Activated T-cell treated with anti-CD3 and anti-CD28 coated beads for 48 hours (primary cell): Measurements from ENCODE around the gene TCF12.

Source experiments
- DNase-seq: peaks from one replicate; pipeline ENCODE4 v3.0.0-alpha.2; 2020; ENCODE audit warnings: low read depth

The TCF12 gene

DNA sequence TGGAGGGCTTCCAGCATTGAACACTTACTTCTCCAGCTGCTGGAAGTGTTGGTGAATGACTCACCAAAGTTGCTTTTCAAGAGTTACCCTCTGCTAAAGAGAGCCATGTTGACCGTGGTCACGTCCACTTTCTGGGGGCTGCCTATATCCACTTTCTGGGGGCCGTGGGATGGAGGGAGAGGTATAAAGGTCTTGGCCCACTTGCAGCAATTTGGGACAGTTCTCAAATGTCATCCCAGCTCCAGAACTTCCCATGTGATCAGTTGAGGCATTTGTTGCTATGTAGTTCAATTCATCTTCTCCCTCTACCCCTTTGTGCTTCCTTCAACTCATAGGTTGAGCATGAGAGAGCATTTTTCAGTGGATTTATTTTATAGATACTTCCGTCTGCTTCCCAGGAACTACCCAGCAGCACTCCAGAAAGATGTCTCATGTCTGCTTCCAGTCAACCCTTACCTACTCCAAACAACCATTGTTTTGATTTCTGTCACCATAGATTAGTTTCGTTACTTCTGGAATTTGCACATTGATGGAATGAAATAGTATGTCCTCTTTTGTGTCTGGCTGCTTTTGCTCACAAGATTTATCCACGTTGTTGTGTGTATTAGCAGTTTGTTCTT, 130.6 kb downstream of the TCF12 start:
- DNase-seq = no peak

DNA sequence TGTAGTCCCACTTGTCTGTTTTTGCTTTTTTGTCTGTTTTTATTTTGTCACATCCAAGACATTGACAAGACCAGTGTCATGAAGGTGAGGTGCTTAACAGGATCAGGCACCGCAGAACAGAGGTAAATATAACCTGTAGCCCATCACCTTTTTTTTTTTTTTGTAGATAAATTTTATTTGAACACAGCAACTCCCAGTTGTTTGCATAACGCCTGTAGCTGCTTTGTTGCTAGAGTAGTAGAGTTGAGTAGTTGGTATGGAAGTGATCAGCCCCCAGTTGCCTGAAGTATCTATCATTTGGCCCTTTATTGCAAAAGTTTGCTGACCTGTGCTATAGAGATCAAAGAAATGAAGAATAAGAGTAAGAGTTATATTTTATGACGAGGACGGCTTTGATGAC, 135.0 kb downstream of the TCF12 start:
- no peak for DNase-seq

DNA sequence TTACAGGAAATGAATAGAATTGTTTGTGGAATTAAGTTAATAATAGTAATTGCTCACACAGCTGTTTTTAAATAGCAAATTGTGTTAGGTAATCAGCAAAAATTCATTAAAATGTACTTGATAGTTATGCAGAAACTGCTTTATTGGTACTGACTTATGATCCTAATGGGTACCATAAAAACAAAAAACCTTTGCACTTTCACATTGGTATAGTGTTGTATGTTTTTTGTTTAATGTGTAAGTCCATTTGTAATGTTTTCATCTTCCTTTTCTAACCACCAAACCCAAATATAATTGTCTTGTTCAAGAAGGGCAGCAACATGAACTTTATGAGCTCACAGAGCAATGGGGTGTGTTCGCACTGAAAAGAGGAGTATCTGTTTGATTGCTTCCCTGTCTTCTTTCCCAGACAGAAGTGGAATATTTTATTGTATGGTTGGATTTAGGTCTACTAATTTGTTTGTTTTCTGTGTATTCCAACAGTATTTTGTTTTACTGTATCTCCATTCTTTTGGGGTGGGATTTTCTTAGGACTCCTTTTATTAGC, 135.8 kb downstream of the TCF12 start:
- DNase-seq = no peak

DNA sequence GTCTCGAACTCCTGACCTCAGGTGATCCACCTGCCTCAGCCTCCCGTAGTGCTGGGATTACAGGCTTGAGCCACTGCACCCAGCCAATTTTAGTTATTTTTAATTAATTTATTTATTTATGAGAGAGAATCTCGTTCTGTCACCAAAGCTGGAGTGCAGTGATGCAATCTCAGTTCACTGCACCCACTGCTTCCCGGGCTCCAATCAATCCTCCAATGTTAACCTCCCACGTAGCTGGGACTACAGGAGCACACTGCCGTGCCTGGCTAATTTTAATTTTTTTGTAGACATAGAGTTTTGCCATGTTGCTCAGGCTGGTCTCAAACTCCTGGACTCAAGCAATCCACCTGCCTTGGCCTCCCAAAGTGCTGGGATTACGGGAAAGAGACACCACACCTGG, 137.9 kb downstream of the TCF12 start:
- no peak for DNase-seq

DNA sequence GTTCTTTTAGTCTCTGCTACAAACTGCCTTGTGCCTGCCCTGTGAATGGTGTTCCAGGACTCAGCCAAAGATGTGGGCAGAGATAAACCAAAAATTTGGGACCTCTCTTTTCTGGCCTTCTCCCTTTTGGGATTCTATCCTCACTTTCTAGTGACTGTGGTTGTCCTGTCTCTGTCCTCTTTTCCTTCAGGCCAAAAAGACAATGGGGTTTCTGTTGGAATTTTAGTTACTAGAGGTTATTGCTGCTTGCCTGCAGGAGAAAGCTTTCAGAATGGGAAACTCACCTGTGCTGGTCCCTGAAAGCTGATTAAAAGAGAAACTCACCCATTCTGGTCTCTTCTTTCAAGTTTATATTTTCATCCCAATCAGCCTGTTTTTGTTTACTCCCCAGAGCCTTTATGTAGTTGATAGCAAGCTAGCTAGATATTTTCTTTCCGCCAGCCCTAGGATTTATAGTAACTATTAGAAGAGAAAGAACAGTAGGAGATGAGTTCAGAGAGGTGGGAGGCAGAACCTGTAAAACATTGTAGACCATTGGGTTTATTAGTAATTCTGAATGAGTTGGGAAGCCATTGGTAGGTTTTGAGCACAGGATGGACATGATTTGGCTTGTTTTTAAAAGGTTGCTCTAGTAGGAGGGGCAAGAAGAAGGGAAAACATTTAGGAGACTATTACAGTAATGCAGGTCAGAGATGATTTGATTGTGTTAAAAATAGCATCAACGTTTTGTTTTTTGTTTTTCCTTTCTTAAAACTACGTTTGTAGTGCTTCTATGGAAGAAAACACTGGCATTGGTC, 138.9 kb downstream of the TCF12 start:
- DNase-seq = no peak

DNA sequence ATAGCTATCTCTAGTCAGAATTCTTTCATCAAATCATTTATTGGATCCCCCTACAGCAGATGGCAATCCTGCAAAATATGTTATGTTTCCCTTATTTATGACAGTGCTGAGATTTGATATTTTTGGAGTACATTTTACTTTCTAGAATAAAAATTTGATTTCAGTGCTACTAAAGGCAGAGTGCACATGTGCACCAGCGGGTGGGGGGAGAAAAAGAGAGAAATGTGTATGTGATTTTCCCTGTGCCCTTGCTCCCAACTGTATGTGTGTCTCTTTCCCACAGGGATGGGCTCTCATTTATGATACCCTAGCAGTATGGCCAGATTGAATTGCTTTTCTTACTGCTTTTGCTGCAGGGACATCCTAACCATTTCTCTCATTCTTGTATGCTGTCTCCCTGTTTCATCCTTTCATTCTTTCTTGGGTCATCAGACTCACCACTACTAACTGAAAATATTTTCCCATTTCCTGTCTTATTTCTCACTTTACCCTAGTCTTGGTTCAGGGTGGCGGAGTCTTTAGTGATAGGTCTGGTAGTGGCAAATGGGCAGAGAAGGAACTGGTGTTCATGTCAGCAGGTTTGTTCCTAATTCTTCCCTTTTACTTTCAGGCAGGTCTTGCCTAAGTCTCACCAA, 140.7 kb downstream of the TCF12 start:
- DNase-seq = no peak

DNA sequence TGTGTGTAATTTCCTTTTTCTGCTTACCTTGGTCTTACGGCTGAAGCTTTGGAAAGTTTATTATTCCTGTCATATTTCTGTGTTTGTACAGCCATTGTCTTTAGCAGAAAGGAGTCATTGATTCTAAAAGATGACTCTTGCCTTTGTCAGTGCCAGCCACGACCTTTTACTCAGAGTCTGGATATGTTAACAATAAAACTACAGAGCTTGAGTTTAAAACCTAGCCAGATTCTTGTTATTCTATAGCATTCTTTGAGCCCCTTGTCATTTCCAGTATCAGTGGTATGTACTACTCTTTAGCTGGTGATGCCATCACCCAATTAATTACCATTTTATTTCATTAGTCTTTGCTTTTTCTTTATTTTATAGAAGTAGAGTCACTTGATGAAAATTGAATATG, 142.4 kb downstream of the TCF12 start:
- no peak for DNase-seq

DNA sequence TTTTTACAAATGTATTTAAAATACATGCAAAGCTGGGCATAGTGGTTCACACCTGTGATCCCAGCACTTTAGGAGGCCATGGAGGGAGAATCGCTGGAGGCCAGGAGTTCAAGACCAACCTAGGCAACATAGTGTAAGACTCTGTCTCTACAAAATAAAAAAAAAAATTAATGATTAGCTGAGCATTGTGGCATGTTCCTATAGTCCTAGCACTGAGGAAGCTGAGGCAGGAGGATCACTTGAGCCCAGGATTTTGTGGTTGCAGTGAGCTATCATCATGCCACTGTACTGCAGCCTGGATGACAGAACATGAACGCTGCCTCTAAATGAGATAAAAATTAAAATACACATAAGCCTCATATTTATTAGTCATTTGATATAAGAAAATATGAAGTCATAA, 142.8 kb downstream of the TCF12 start:
- DNase-seq = no peak

DNA sequence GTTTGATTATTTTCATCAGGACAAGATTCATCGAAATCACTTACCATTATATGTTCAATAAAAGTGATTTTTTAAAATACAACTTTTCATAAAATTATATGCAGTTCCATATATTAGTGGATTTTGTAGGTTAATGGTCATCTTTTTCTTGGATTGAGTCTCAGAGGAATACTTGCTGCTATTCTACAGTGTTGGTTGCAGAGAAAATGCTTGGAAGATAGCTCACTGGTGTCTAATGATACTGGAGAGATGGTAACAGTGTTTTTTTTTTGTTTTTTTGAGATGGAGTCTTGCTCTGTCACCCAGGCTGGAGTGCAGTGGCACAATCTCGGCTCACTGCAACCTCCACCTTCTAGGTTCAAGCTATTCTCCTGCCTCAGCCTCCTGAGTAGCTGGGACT, 143.3 kb downstream of the TCF12 start:
- DNase-seq = no peak

DNA sequence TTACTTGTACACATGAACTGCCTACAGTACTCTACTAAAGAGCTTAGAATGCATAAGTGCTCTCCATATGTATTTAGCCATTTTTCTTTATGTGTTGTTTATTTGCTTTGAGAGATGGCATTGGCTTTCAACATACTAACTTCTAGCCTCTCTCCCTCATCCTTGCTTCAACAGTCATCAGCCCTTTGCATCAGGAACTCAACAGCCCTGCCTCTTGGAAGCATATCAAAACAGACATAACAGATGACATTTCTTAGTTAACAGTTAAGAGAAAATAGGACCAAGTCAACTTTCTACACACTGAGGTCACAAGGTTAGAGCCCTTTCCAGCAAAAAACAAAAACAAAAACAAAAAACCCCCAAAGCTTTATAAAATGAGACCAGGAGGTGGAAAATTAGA, 145.6 kb downstream of the TCF12 start:
- DNase-seq = no peak

DNA sequence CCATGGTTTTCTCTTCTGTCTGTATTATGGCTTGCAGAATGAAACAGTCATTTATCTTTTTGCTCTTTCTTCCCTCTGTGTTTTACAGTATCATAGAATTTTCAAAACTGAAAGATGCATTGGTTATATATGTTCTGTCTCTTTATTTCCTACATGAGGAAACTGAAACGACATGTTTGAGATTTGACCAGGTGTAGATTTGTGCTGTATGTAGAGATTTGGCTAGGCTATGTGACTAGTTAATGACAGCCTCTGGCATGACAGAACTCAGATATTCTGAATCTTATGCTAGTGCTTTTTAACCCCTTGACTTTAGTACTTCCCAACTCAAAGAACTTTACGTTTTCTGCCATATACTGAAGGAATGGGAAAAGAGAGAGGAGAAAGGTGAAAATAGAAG, 151.0 kb downstream of the TCF12 start:
- DNase-seq = no peak

DNA sequence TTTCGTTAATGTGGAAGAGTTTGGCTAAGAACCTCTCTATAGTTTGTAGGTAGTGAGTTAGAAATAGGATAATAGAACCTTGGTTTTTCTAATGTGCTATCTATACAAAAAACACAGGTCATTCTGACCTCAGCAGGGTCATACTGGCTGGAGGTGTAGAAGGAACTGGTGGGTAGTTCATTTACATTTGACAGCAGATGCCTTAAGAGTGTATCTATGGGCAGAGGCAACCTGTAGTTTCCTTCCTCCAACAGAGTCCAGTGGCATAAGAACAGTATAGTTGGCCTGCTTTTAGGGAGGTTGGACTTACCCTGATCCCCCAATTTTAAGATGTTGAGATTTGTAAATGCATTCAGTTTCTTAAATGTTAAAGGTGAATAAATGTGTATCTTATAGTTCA, 152.2 kb downstream of the TCF12 start:
- no peak for DNase-seq

DNA sequence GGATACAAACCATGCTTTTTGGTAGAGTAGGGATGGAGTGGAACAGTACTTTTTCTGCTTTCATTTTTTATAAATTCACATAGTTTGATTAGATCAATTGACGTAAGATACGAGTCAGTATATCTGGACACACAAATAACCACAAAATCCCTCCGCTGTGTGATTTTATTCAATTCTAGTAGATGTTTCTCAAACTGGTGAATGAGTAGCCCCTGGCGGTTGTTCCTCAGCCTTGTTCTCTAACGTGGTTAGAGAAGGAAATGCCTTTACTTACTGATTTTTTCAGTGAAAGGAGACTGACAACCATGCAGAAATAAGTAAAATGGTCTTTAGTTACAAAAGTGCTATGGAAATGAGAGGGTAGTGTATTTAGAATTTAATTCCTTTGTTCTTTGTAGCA, 161.0 kb downstream of the TCF12 start:
- DNase-seq = no peak

DNA sequence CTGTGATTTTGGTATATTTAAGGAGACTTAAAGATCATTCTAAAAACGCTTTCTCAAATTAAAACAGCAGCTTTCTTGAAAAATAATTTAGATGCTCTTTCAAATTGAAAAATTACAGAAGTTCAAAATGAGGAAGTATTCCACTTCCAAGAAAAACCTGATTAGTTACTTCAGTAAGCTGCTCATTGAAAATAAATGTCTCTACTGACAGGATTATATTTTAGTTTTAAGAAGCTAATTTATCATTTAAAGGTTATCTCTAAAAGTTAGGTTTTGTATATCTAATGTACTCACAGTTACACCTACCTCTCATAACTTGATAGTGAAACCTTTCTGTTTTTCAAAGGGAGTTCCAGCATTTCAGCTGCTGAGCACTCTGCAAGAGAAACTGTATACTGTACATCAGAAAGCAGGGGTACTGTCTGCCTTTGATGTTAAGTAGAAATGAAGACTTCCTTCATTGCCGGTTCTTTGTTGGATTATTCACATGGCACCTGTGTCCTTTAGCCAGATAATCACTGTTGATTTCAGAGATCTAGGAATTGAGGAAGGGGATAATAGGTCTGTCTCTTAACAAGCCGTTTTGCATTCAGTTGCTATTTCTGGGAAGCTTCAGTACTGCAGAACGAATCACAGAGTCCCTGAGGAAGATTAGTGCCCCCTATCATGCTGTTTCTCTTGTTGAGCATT, 161.6 kb downstream of the TCF12 start:
- DNase-seq = no peak

DNA sequence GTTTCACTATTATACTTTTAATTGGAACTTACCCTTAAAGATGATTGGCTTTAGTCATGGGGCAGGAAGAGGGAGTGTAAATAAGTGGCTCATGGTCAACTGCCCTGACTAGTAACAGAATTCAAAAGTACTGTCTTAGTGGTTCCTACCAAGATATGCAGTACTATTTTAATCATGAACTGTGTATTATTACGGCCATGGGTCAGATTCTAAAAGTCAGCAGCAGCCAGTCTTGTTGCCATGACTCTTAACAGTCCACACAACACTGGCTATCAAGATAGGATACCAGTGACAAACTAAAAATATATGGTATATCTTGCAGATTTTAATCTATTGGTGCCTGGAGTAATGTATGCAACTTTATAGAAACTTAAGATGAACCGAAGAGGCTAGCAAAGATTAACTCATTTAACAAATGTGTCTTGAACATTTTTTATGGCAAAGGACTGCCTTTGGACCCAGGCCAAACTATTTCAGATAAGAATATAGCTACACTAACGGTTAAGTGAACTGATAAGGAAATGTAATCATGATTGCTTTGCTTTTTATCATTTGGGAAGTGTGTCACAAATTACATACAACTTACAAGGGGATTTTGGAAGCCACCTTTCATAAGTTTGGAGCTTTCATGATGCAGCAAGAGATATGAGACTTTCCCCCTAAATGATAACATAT, 163.7 kb downstream of the TCF12 start:
- DNase-seq = no peak

DNA sequence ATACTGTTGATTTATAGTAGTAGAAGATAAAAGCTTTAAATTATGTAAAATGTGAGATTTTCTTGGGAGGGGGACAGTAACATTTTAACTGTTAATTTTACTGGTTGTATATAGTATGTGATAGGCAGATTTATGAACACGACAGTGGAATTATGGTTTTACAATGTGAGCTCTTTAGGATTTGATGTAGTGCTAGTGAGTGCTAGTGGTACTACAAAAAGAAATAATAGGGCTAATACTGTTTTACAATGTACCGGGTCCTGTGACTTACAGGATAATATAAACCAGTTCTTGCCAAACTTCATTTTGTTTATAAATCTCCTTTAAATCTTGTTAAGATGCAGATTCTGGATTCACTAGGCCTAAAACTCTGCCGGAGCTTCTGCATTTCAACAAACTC, 165.7 kb downstream of the TCF12 start:
- DNase-seq = no peak

DNA sequence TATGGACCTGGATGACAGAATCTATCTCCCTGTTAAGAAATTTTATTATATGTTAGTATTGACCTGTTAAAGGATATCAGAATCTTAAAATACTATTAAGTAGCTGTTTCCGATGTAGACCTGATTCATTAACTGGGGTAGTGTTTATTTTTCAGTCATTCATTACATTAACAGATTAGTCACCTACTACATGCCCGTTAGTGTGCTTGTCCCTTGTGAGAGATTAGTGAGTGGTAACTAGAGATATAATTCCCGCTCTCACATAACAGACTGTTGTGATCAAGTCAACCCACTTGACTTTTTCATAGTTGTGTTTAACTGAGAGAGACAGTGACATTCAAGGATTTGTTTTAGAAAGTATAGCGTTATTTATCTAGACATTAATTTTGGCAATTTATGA, 166.8 kb downstream of the TCF12 start:
- DNase-seq = no peak

DNA sequence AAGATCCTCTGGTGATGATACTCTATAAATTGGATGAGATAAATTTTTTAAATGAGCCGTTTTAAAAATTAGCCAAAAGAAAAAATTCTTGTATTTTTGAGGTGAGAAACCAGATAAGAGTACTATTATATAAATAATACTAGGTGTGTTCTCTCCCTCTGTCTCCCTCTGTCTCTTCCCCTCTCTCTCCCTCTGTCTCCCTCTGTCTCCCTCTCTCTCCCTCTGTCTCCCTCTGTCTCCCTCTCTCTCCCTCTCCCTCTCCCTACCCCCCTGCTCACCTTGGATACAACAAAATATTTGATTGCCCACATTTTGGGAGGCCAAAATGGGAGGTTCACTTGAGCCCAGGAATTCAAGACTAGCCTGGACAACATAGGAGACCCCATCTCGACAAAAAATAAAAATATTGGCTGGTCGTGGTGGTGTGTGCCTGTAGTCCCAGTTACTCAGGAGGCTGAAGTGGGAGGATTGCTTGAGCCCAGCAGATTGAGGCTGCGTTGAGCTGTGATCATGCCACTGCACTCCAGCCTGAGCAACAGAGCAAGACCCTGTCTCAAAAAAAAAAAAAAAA, 168.5 kb downstream of the TCF12 start:
- DNase-seq = no peak

DNA sequence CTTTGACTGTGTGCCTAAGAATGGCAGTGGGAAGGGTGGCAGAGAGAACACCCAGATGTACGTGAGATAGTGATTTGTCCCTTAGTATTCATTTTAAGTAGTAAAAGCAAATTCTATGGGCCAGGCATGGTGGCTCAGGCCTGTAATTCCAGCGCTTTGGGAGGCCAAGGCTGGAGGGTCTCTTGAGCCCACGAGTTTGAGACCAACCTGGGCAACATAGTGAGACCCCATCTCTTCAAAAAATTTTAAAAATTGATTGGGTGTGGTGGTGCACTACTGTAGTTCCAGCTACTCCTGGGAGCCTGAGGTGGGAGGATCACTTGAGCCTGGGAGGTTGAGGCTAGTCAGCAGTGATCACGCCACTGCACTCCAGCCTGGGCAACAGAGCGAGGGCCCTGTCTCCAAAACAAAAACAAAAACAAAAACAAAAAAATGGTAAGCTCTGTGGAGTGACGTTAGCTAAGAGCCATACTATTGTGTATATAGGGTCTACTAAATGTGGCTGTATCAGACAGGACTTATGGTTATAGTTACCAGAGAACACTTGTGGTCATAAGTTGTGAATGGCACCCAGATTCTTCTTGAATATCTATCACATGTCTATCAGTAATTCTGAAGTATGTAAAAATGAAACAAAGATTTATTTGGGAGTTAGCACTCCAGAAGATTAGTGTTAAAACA, 171.5 kb downstream of the TCF12 start:
- DNase-seq = no peak

DNA sequence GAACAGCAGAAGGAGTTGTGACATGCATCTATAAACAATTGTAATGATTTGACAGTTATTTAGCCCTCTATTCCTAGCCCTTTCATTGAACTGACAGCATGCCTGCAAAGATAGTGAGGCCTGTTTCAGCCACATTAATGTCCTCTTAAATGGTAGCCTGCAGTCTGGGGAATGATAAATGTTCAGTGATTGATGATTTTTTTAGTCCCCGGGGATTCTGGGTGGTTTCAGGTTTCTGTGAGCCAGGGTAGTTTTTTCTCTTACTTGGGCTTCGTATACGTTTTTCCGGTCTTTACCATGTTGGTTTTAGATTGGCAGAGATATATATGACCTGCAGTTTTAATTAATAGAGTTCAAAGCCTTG, 172.0 kb downstream of the TCF12 start:
- DNase-seq = no peak

DNA sequence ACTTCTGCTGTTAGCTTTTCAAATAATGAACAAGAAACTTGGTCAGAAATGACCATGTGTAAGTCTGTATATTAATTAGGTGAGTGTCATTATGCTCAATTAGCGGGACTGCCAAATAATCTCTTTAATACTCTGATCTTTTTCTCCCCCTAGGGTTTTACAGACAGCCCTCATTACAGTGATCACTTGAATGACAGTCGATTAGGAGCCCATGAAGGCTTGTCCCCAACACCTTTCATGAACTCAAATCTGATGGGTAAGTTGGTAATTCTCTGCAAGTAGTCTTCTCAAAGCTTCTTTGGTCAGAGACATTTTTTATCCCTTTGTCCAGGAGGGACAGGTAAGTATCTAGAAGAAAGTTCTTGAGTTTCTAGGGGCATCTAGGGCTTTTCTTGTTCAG, 173.2 kb downstream of the TCF12 start:
- DNase-seq = no peak
